Measurements from ENCODE around the gene GRPEL1.
A peak's percentile ranks its signal among the peaks of the same experiment; 100 is the strongest.

Gene GRPEL1

DNA sequence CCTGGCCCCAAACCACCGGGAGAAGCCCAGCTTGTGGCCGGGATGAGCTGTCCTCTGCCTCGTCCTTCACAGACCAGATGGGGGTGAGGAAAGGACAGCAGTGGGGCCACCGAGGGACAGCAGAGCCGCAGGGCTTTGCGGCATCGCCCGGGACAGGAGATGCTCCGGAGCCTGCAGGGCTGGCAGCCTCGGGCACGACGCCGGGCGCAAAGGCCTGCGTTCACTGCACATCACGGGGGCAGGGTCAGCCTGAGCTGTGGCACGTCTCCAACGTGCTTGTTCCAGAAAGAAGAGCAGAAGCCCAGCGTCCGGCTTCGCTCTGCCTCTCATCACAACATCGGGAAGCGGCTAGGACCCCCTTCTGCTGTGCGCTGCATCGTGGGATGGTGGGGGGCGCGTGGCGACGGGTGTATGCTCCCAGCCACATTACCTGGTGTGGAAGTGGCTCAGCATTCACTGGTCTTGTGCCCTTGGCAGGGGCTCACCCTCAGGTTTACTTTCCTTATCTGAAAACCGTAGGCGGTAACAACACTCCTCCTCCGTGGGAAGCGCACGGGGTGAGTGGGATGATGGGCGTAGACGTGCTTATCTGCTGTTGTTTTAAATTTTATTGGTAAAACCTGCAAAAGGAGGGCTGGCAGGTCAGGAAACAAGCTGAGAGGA lies 17.3 kb downstream of the GRPEL1 start:
- no peak for DNase-seq (ENCODE audit: low spot score in 2 of 2)
- Mint-ChIP-seq H3K9me3 (no peaks in the 10 kb centered on the region), H3K36me3 (peaks cover 11% of the 10 kb centered on the region), H3K4me1 (peaks cover 27% of the 10 kb centered on the region), H3K4me3 (no peak overlapping the region), H3K27ac (no peak overlapping the region), H3K27me3 (no peaks in the 10 kb centered on the region)
- ATAC-seq (ENCODE audit: low read depth): no peak

DNA sequence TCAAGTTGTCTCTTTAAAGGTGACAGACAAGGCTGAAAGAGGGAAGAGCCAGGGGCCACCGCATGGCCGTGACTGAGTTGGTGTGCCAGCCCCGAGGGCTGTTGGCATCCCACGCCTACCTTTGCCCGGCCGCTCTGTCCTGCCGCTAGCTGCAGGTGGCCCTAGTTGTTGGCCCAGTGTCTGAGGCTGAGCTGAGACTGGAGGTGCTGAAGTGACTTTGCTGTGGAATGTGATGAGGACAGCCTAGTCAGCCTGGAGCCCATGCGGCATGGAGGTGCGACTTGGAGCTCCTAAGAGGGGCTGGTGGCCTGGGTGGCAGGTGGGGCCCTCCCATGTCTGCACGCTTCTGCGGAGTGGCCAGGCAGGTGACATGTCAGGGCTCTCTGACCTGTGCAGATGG lies 18.1 kb downstream of the GRPEL1 start:
- Mint-ChIP-seq H3K4me1 (peaks cover 36% of the 10 kb centered on the region), H3K9me3 (no peaks in the 10 kb centered on the region), H3K36me3 (peaks cover 11% of the 10 kb centered on the region), H3K4me3 (no peak overlapping the region), H3K27ac (no peak overlapping the region), H3K27me3 (no peaks in the 10 kb centered on the region)
- no peak for DNase-seq (ENCODE audit: low spot score in 2 of 2)
- no peak for ATAC-seq (ENCODE audit: low read depth)

DNA sequence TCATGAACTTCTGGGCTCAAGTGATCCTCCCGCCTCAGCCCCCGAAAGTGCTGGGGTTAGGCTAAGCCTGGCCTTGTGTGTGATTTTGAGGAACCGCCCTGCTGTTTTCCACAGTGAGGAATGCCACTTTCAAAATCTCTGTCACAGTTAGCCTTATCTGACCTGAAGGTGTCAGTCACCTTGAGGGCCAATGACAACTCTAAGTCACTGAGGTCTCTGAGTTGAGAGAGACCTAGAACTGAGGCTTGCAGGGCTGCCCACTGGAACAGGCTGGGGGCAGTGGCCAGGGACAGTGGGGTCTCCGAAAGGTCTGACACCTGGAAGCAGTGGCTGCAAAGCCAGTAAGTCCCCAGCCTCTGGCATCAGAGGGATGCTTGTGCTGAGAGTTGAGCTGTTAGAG lies 18.6 kb downstream of the GRPEL1 start:
- H3K36me3 Mint-ChIP-seq: peaks cover 9% of the 10 kb centered on the region
- no peak overlapping the region for H3K27ac Mint-ChIP-seq
- H3K27me3 Mint-ChIP-seq: no peaks in the 10 kb centered on the region
- peaks cover 38% of the 10 kb centered on the region for H3K4me1 Mint-ChIP-seq
- no peaks in the 10 kb centered on the region for H3K9me3 Mint-ChIP-seq
- DNase-seq (ENCODE audit: low spot score in 2 of 2): no peak
- ATAC-seq (ENCODE audit: low read depth): no peak
- H3K4me3 Mint-ChIP-seq: no peak overlapping the region

DNA sequence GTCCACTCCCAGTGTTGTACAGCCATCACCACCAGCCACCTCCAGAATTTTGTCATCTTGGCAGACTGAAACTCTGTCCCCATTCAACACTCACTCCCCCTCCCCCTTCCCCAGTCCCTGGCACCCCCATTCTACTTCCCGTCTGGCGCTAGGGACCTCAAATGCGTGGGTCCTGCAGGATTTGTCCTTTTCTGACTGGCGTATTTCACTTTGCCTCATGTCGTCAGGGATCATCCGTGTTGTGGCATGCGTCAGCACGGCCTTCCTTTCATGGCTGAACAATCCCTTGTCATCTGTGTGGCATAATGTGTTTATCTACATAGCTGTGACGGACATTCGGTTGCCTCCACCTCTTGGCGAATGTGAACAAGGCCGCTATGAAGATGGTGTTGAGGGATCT lies 19.2 kb downstream of the GRPEL1 start:
- peaks cover 3% of the 10 kb centered on the region for H3K36me3 Mint-ChIP-seq
- no peak overlapping the region for H3K27ac Mint-ChIP-seq
- peak overlapping the region; percentile 2 for H3K4me3 Mint-ChIP-seq
- H3K4me1 Mint-ChIP-seq: peaks cover 40% of the 10 kb centered on the region
- no peaks in the 10 kb centered on the region for H3K27me3 Mint-ChIP-seq
- DNase-seq (ENCODE audit: low spot score in 2 of 2): no peak
- no peak for ATAC-seq (ENCODE audit: low read depth)
- no peaks in the 10 kb centered on the region for H3K9me3 Mint-ChIP-seq

DNA sequence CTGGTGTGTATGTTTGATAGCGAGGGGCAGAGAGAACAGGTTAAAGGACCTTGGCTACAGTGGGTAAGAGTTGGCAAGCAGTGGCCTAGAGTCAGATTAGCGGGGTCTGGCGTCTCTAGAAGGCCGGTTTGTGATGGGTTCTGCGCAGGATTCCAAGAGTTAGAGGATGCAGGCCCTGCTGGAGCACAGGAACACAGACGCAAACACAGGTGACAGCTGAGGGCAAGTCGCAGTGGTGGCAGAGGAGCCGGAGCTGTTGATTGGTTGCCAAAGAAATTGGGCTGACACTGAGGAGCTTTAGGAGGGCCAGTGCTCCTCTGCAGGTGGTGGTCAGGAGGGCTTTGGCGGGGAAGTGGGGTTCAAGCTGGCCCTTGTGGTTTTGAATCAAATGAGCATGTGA lies 20.9 kb downstream of the GRPEL1 start:
- Mint-ChIP-seq H3K9me3 (no peaks in the 10 kb centered on the region), H3K27me3 (no peaks in the 10 kb centered on the region), H3K4me1 (peaks cover 44% of the 10 kb centered on the region), H3K27ac (peak overlapping the region; percentile 60), H3K36me3 (peaks cover 3% of the 10 kb centered on the region), H3K4me3 (peak overlapping the region; percentile 88)
- ATAC-seq (ENCODE audit: low read depth) (no peak), DNase-seq (ENCODE audit: low spot score in 2 of 2) (no peak)

DNA sequence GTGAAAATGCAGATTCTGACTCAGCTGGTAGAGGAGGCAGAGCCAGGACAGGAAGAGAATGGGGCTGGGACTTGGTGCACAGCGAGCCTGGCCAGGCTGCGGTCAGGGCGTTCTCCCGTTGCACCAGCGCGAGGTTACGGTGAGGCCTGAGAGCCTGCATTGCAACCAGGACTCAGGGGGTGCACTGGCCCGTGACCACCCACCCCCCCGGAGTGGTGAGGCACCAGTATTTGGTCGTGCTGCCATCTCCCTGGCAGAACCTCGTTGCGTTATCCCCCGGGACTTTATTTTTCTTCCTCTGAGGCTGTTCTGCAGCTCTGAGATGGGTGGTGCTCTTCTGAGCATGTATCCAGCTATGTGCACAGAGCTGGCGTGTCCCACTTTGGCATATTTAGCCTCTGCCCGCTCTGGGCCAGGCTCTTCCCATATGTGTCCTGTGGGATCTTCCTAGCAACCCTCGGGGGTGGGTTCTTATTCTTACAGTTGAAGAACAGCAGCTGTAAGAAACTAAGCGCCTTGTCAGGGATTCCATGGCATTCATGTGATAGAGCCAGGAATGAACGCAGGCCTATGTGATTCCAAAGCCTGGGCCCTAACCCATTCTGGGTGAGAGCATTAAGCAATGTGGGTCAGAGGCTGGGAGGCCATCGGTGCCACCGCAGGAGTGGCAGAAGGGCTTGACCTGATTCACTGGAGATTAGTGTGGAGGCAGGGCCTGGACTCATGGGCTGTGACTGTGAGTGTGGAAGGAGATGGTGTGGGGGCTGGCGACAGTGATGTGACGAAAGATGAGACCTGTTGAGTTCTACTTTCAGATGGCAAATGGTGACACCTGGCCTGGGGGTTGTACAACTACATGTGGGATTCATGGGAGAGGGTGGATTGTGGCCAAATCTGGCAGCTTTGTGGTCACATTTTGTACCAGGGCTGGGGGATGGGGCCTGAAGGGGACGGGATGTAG lies 21.6 kb downstream of the GRPEL1 start:
- Mint-ChIP-seq H3K9me3 (no peaks in the 10 kb centered on the region), H3K27ac (peak overlapping the region; percentile 83), H3K4me3 (peak overlapping the region; percentile 88), H3K36me3 (peaks cover 3% of the 10 kb centered on the region), H3K4me1 (peaks cover 48% of the 10 kb centered on the region), H3K27me3 (no peaks in the 10 kb centered on the region)
- DNase-seq (ENCODE audit: low spot score in 2 of 2) (no peak), ATAC-seq (ENCODE audit: low read depth) (no peak)

DNA sequence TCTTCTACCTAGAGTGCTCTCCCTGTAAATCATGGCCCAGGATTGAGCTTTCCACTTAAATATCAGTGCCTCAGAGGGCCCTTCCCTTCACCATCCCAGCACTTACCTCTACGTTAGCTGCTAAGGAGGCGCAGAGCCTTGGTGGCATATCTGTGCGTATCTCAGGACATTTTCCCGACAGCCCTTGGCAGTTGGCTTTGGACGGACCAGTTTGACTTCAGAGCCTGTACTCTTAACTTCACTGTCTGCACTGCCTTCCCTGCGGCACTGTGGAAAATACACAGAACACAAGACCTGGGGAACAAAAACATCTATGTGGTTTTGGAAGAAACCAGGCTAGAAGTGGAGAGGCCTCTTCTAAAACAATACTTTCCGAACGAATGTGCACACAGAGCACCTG lies 22.3 kb downstream of the GRPEL1 start:
- no peak for DNase-seq (ENCODE audit: low spot score in 2 of 2)
- ATAC-seq (ENCODE audit: low read depth): no peak
- Mint-ChIP-seq H3K9me3 (no peaks in the 10 kb centered on the region), H3K27ac (peak overlapping the region; percentile 83), H3K4me3 (peak overlapping the region; percentile 88), H3K4me1 (peaks cover 48% of the 10 kb centered on the region), H3K27me3 (no peaks in the 10 kb centered on the region), H3K36me3 (peaks cover 3% of the 10 kb centered on the region)

DNA sequence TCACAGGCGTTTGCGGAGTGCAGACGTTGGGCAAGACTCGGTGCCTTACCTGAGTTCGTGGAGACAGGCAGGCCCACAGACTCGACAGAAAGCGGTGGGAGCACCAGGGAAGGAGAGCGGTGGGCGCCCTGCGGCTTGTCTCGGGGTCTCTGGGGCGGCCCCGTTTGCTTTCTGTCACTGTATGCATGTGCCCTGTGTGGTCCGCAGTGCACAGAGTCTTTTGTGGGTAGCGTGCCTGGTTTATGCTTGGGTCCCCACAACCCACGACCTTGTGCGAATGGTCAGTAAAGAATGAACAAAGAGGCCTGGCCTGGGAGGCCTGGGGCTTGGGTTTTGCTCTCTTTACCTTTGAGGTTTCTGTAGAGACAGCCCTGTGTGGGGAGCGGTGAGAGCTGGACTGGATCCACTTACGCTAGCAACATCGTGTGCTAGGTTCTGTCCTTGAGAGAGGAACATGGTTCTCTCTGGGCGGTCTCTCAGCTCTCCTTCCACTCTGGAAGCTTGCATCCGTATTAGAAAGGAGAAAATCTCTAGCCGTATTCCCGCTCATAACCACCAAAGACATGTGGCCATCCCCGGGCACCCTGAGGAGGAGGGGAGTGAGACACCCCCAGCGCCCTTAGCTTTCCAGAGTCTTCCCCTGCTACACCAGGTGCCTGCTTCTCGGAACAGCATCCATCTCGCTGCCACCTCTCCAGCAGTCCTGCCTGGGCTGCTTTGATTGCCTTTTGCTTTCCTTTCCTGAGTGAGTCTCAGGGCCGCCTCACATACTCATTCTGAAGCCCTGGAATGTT lies 23.5 kb downstream of the GRPEL1 start:
- H3K27me3 Mint-ChIP-seq: no peaks in the 10 kb centered on the region
- H3K9me3 Mint-ChIP-seq: no peaks in the 10 kb centered on the region
- H3K4me3 Mint-ChIP-seq: peak overlapping the region; percentile 88
- peak overlapping the region; percentile 83 for H3K27ac Mint-ChIP-seq
- DNase-seq (ENCODE audit: low spot score in 2 of 2) (no peak), ATAC-seq (ENCODE audit: low read depth) (no peak)
- peaks cover 3% of the 10 kb centered on the region for H3K36me3 Mint-ChIP-seq
- H3K4me1 Mint-ChIP-seq: peaks cover 45% of the 10 kb centered on the region

DNA sequence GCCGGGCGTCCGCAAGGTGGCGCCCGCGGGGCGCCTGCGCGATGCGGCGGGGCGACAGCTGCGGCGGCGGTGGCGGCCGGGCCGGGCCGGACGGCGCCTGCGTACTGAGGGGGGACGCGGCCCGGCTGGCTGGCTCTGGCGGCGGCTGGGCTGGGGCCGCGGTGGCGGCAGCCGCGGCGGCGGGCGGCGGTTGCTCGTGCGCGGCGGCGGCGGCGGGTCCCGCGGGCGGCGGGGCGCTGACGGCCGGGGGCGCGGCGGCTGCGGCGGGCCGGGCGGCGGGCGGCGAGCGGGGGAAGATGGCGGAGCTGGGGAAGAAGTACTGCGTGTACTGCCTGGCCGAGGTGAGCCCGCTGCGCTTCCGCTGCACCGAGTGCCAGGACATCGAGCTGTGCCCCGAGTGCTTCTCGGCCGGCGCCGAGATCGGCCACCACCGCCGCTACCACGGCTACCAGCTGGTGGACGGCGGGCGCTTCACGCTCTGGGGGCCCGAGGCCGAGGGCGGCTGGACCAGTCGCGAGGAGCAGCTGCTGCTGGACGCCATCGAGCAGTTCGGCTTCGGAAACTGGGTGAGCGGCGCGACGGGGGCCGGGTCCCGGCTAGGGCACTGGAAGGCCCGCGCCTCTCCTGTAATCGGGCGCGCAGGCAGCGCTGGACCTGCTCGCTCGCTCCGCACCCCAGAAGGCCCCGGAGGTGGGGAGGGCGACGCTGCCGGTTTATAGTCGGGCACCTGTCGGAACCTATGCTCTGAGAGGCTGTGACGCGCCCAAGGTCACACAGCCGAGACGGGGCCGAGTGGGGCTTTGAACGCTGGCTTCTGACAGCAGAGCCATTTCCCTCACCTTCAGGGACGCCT lies 24.4 kb downstream of the GRPEL1 start, which contains the start of gene TADA2B:
Gene TADA2B (plus strand): TSS at position 89 of the 853 bp plus-strand sequence. CDS start 208 bp downstream, at position 297.
- peak; percentile 49 to 62 for DNase-seq (ENCODE audit: low spot score in 2 of 2)
- H3K4me1 Mint-ChIP-seq: peaks cover 41% of the 10 kb centered on the region

DNA sequence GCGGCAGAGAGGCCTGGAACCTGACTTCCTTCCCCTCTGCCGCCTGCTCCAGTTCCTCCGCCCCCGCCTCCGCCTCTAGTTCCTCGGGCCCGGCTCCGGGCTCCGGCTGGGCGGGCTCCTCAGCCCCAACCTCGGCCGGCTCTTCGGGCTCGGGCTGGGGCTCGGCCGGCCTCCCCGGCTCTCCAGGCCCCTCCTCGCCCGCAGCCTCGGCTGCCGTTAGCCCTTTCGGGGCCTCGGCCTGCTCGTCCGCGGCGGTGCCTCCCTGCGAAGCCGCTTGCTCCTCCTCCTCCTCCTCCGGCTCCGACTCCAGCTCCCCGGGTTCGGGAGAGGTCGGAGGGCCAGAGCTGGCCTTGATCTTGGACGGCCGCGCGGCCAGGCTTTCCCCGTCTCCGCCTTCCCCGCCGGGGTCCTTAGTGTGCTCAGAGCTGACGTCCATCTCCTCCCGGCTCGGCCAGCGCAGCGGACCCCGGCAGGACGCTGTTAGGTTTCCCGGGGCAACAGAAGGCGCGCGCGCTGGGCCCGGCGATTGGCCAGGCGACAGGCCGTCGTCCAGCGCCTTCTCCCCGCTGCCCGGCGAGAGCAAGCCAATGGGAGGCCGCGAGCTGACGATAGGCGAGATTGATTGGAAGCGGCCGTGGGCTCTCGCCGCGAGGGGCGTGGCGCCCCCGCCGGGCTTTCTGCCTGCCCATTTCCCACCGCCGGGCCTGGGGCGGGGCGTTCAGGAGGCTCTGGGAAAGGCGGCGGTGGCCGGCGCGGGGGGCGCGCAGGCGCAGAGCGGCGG lies 25.2 kb downstream of the GRPEL1 start:
- Mint-ChIP-seq H3K4me3 (peak overlapping the region; percentile 97), H3K27me3 (no peaks in the 10 kb centered on the region), H3K4me1 (peaks cover 41% of the 10 kb centered on the region), H3K27ac (peak overlapping the region; percentile 86), H3K36me3 (no peaks in the 10 kb centered on the region), H3K9me3 (no peaks in the 10 kb centered on the region)
- DNase-seq (ENCODE audit: low spot score in 2 of 2) (peak; percentile 89 to 91), ATAC-seq (ENCODE audit: low read depth) (peak; percentile 76)

More for the DNA sequence above, 24.4 kb downstream of the GRPEL1 start, which contains the start of gene TADA2B:
- Mint-ChIP-seq H3K4me3 (peak within 1 kb of the TSS; percentile 97), H3K27ac (peak within 1 kb of the TSS; percentile 86), H3K9me3 (no peaks in the 10 kb centered on the region), H3K27me3 (no peaks in the 10 kb centered on the region), H3K36me3 (no peaks in the 10 kb centered on the region)
- peak; percentile 57 for ATAC-seq (ENCODE audit: low read depth)

DNA sequence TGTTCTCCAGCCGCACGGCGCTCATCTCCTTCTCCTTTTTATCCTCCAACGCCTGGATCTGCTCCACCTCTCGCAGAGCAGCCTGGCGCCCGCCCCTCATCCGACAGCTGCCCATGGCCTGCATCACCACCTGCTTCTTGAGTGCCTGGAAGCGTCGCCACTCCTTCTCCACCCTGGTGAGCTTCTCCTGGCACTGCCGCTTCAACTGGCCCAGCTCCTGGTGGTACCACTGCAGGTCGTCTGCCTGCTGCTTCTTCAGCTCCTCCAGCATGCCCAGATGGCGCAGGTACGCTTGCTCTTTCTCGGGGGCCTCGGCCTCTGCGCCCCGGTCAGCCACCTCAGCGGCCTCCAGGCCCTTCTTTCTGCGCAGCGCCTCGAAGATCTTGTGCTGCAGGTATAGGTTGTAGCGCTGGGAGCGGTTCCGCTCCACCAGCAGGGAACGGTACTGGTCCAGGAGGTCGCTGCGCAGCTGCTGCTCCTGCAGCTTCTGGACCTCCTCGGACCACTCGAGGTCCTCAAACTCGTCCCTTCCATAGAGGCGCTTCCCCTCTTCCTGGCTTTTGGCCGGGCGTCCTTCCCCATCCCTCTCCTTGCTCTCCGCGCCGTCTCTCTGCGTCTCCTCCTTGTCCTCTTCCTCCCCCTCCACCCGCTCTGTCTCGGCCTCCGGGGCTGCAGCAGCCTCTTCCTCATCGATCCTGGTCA lies 25.9 kb downstream of the GRPEL1 start:
- H3K27ac Mint-ChIP-seq: peak overlapping the region; percentile 15
- peaks cover 37% of the 10 kb centered on the region for H3K4me1 Mint-ChIP-seq
- H3K9me3 Mint-ChIP-seq: no peaks in the 10 kb centered on the region
- no peak for ATAC-seq (ENCODE audit: low read depth)
- H3K27me3 Mint-ChIP-seq: no peaks in the 10 kb centered on the region
- DNase-seq (ENCODE audit: low spot score in 2 of 2): peak in 1 of 2 donors; percentile 12
- H3K36me3 Mint-ChIP-seq: no peaks in the 10 kb centered on the region
- peak overlapping the region; percentile 83 for H3K4me3 Mint-ChIP-seq

DNA sequence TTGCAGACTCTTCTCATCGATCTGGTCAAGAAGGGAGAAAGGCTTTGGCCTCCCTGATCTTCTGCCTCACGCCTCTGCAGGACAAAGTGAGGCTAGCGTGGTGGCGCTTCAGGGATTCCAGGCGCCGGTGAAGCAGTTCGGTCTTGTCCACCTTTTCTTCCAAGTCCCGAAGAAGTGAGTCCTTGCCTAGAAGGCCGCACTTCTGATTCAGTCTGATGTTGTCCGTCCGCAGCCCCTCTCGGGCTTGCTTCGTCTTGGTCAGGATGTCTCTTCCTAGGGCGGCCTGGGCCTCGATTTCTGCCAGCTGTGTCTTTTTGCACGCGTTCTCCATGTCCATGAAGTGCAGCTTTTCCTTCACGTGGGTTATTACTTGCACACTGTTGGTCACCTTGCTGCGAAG lies 26.6 kb downstream of the GRPEL1 start:
- H3K4me1 Mint-ChIP-seq: peaks cover 31% of the 10 kb centered on the region
- ATAC-seq (ENCODE audit: low read depth) (no peak), DNase-seq (ENCODE audit: low spot score in 2 of 2) (no peak)
- no peaks in the 10 kb centered on the region for H3K9me3 Mint-ChIP-seq
- no peaks in the 10 kb centered on the region for H3K27me3 Mint-ChIP-seq
- no peak overlapping the region for H3K27ac Mint-ChIP-seq
- no peak overlapping the region for H3K4me3 Mint-ChIP-seq
- no peaks in the 10 kb centered on the region for H3K36me3 Mint-ChIP-seq
